ENCODE measurements around the gene ANG.

GRCh38 chr14:20690848-20691640 lies 2.5 kb downstream of the ANG start:
- TF ChIP-seq CTCF (IDR thresholded peaks at IDR 0.05): peak; percentile 77 to 92 (median 82)
- no peak for TF ChIP-seq POLR2A (IDR thresholded peaks at IDR 0.05)

Data from right lobe of liver (tissue), 4 donors.